ENCODE results near the gene KNG1.

DNA sequence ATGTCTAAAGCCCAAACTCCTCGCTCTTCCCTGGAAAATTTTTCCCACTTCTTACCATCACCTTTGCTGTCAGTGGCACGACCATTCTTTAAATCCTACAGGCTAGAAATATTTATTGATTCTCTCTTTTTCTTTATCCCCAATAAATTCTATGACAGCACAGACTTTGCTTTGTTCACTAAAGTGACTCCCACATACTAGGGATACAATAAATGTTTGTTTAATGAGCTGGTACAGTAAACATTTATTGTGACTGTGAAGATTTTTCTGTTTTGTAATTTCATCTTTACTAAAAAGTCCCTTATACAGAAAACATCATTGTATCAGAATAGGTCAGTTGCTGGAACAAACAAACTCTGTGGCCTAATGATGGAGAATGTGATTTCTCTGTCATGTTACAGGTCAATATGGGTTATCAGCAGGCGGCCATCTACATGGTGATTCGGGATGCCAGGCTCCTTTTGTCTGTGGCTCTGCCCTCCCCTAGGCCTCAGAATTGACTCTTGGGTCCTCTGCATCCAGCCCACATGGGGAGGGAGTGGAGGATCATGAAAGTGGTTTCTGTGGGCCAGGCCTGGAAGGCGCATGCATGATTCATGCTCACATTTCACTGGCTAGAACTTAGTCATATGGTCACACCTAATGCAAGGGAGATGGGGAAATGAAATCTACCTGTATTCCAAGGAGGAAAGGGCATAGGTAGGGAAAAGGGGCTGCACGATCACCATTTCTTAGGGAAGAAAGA is 22.7 kb upstream of the KNG1 start:
- TF ChIP-seq, protein P1, sequence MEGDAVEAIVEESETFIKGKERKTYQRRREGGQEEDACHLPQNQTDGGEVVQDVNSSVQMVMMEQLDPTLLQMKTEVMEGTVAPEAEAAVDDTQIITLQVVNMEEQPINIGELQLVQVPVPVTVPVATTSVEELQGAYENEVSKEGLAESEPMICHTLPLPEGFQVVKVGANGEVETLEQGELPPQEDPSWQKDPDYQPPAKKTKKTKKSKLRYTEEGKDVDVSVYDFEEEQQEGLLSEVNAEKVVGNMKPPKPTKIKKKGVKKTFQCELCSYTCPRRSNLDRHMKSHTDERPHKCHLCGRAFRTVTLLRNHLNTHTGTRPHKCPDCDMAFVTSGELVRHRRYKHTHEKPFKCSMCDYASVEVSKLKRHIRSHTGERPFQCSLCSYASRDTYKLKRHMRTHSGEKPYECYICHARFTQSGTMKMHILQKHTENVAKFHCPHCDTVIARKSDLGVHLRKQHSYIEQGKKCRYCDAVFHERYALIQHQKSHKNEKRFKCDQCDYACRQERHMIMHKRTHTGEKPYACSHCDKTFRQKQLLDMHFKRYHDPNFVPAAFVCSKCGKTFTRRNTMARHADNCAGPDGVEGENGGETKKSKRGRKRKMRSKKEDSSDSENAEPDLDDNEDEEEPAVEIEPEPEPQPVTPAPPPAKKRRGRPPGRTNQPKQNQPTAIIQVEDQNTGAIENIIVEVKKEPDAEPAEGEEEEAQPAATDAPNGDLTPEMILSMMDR (IDR thresholded peaks at IDR 0.05), result no peak
- TF ChIP-seq EP300 (IDR thresholded peaks at IDR 0.05) (no peak), POLR2A (IDR thresholded peaks at IDR 0.05) (no peak)
